ENCODE results near the gene LYZ.

Gene LYZ

GRCh38 chr12:69389831-69390230, 41.6 kb downstream of the LYZ start:
- DNase-seq = no peak

- peak; percentile 30 for DNase-seq
These were observed 44.2 kb downstream of the LYZ start for GRCh38 chr12:69392179-69392928.

- no peak for DNase-seq
These were observed 47.9 kb downstream of the LYZ start for GRCh38 chr12:69396041-69396440.

- no peak for DNase-seq
These were observed 48.8 kb downstream of the LYZ start for GRCh38 chr12:69396963-69397362.

- no peak for DNase-seq
These were observed 49.8 kb downstream of the LYZ start for GRCh38 chr12:69397978-69398377.

GRCh38 chr12:69401940-69402339, 53.8 kb downstream of the LYZ start:
- no peak for DNase-seq

All from activated CD4-positive, alpha-beta T cell treated with anti-CD3 and anti-CD28 coated beads, Interleukin-10, Interleukin-2, amounts not matched to agents 100 ng/mL and 50 ng/mL, durations not matched to agents 16 hours and 8 hours (primary cell).